Frontal cortex (tissue), 4 donors: Measurements from ENCODE around the gene NUP98. TPM values are rescaled to one million over a fixed set of nuclear protein-coding genes. Genes with fewer than 3 reads are reported as not detected.

ENCODE experiments used
- DNase-seq, 2 donors: peaks; one replicate each; pipeline ENCODE4 v3.0.0; 2012; ENCODE audit warnings: low spot score in 2 of 2
- FAIRE-seq: peaks from 2 replicates; lab custom pipeline; 2012; peaks lifted over from hg19 to GRCh38; lab: Jason Lieb, UNC
- total RNA-seq: library from RNA; depleted of rRNA; stranded (reverse); fragments of >200 nt; gene quantifications from one replicate; pipeline ENCODE4 v1.2.3, GENCODE V29; 2014
- donor health status: control.
- donor health status: control.
- donor health status: control.

The NUP98 gene
- 73.4 TPM for total RNA-seq

- DNase-seq: peak; percentile 95 to 96
- FAIRE-seq: peak; percentile 95
Measured at GRCh38 chr11:3797329-3798090, at the start of gene NUP98. Gene NUP98, minus strand, starts transcription at chr11:3797554. Its CDS starts 15,437 bp downstream, at chr11:3782117.

DNA sequence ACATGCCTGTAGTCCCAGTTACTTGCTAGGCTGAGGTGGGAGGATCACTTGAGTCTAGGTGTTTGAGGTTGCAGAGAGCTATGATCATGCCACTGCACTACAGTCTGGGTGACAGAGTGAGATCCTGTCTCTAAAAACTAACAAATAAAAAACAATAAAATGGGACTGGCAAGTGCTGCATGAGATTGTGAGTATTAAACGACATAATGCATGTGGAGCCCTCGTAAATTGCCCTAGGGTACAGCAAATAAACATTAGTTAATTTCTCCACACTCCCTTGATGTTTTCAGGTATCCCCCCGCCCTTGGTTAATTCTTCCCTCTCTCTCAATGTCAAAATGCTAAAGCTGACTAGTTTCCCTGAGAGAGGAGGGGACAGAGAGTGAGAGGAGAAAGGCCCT is 48.3 kb upstream of the NUP98 start:
- DNase-seq: no peak
- FAIRE-seq: no peak

DNA sequence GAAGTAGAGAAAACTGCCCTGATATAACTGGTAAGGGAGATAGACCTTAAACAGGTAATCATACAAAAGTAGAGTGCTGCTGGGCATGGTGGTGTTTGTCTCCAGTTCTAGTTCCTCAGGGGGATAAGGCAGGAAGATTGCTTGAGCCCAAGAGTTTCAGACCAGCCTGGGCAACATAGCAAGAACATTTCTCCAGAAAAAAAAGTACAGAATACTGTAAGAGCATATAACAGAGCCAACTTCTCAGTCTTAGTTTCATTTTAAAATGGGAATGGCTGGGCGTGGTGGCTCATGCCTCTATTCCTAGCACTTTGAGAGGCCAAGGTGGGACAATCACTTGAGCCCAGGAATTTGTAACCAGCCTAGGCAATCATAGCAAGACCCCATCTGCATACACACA is 47.9 kb upstream of the NUP98 start:
- DNase-seq: no peak
- FAIRE-seq: no peak

- FAIRE-seq (no peak), DNase-seq (no peak)
Measured at GRCh38 chr11:3843326-3843725, 46.0 kb upstream of the NUP98 start.

DNA sequence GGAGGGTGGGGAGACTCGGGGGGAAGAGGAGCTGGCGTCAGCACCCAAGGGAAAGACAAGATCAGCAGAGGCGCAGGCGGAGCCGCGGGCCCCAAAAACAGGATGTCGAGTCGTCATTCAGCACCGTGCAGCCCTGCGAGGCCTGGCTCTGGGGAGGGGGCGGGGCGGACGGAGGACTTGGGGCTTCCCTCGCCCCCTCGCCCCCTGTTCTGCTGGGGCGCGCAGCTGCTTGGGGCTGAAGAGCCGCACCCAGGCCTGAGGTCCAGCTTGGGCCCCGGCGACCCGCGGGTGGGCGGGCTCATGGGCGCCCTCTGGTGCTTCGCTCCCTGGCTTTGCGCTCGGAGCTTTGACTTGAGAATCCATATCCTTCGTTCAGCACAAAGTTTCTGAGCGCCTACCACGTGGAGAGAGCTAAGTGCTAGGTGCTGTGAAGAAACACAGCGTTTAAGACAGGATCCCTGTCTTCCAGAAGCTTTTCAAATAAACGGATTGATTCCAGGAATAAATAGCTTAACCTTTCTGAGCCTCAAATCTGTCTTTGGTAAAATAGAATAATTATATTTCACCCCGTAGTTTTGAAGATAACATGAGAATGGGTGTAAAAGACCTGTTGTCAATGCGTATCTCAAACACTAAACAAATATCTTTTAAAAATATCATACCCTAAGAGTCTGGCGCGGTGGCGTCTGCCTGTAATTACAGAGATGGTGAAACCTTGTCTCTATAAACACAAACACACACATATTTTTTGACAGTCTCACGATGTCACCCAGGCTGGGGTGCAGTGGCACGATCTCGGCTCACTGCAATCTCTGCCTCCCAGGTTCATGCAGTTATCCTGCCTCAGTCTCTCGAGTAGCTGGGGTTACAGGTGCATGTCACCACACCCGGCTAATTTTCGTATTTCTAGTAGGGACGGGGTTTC is 44.3 kb upstream of the NUP98 start:
- FAIRE-seq: no peak

DNA sequence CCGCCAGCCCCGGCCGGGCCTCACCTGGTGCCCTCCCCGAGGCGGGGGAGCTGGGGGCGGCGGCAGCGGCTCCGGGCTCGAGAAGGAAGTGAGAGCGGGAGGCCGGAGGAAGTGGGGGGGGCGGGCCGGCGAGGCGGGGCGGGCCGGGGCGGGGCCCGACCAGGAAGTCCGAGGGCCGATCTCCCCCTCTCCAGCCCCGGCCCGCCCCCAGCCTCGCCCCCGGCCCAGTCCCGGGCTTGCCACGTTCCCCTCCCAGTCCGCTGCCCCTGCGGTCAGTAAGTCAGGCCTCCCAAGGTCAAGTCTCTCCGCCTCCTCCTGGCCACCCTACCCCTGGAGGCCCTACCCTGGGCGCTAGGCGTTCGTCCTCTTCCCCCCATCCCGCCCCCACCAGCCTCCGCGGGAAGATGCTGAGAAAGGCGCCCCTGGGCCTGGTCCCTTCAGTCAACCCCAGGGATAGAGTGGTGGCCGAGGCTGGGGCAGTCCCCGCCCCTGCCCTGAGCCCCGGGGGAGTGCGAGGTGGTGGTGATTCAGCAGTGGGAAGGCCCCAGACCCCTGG is 43.6 kb upstream of the NUP98 start, which contains the start of gene RHOG:
Gene RHOG (minus strand): TSS at position 90 of the 556 bp plus-strand sequence. CDS start 12,821 bp downstream, outside the sequence.
- FAIRE-seq: no peak
- peak; percentile 90 to 93 for DNase-seq

More for the DNA sequence above, 44.3 kb upstream of the NUP98 start:
- peak; percentile 76 to 80 for DNase-seq

- FAIRE-seq (no peak), DNase-seq (no peak)
Measured at GRCh38 chr11:3840004-3840869, 42.9 kb upstream of the NUP98 start.

- no peak for FAIRE-seq
- DNase-seq: no peak
Measured at GRCh38 chr11:3838504-3838903, 41.1 kb upstream of the NUP98 start.

DNA sequence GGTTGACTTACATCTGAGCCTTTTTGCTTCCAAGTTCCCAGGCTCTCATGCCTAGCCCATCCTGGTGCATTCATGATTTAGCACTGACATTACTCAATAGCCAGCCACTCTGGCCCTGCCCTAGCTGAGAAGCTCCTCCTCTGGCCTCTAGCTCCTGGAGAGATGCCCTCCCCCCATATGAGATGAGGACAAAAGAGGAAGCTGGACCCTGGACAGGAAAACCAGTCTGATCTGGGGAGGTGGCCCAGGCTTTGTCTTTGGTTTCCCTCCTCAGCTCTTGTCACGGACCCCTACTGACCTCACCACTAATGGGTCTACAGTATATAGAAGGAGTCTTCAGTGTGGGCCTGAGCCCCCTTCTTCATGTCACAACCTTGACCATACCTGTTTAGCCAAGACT is 40.4 kb upstream of the NUP98 start:
- FAIRE-seq: no peak
- no peak for DNase-seq

DNA sequence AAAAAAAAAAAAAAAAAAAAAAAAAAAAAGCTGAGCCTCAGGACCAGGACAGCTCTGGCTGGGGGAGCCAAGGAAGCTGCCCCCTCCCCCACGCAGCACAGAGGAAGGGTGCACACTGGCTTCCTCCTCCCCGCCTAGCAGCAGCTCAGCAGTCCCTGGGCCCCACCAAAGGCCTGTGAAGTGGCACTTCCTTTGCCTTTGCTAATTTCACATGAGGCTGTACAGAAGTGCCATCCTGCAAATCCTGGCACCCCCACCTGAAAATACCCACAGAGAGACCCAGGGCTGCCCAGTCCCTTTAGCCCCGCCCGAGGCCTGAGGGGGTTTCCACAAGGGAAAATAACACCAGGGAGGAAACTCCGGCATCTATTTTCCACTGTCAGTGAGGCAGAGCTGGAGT is 39.5 kb upstream of the NUP98 start:
- DNase-seq (no peak), FAIRE-seq (no peak)

DNA sequence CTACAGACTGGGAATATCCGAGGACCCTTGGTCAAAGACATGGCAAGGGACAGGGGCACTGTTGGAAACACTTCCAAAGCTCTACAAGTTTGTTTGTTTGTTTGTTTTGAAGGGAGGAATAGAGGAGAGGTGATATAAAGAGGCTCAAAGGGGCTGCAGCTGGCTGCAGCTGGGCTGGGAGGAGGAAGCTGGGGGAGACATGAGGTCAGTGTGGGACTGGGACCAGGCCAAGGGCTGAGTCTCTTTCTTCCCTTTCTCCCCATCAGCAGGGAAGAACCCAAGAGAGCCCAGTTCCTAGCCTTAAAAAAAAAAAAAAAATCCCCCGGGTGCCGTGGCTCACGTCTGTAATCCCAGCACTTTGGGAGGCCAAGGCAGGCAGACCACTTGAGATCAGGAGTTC is 38.4 kb upstream of the NUP98 start:
- no peak for DNase-seq
- no peak for FAIRE-seq

DNA sequence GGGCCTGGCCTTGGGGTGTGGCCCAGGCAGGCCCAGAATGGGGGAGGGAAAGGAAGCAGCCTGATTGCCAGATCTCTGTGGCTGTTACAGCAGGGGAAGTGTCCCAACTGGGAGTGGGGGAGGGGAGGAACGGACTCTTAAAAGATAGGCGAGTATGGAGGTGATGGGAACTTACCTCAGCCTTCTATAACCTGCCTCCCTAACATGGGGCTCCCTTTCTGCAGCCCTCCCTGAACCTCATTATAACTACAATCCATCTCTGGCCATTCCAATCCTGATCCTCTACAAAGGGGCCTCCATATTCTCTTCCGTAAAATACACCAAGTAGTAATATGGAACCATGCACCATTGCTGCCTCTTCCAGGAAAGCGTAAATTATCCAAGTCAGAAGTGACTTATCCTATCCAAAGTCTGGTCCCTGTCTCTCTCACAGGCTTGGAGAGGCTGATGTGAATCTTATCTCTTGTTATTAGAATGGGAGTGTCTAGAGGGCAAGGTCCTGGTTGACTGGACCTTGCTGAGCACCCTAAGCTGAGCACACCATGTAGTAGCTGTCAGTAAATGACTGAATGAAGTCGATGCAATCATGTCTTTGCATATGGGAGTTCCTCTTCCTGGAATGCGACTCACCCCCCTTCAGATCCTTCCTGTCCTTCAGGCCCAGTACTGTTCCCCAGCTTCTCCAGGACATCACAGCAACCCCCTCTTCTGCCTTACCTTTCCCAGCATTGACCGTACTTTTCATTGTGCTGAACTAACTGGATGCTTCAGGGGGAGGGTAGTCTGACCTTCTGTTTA is 37.5 kb upstream of the NUP98 start:
- FAIRE-seq (no peak), DNase-seq (no peak)

DNA sequence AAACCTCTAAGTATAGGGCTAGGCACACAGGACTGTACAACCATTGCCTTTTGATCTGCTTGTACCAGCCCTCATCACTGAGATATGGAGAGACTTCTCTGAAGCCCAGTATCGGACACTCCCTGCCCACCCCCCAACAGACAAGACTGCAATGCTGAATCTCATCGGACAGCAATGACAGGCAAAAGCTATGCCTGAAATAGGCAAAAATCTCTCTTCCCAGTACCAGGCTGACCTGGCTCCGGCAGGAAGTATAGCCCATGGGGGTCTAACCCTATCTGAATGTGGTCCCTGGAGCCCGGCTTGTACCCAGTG is 37.0 kb upstream of the NUP98 start:
- FAIRE-seq (no peak), DNase-seq (no peak)

DNA sequence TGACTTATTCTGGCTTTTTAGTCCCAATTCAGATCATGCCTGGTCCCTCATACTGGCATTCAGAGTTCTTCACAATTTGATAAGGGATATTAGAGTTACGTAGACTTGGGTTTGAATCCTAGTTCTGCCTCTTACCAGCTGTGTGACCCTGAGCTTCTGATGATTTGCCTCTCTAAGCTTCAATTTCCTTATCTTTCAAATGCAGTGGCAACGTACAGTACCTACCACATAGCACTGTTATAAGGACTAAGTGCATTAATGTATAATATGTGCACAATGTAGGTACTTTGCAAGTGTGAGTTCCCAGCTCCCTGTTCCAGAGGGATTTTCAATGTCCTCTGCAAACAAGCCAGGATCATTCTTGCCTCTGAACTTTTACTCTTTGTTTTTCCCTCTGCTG is 36.1 kb upstream of the NUP98 start:
- FAIRE-seq: no peak

GRCh38 chr11:3832816-3833215 is 35.5 kb upstream of the NUP98 start:
- no peak for DNase-seq

More for the DNA sequence above, 36.1 kb upstream of the NUP98 start:
- DNase-seq: no peak

GRCh38 chr11:3831378-3832239 is 34.3 kb upstream of the NUP98 start:
- DNase-seq: no peak
- FAIRE-seq: no peak

More at GRCh38 chr11:3832816-3833215, 35.5 kb upstream of the NUP98 start:
- no peak for FAIRE-seq

GRCh38 chr11:3830730-3831129 is 33.4 kb upstream of the NUP98 start:
- FAIRE-seq (no peak), DNase-seq (no peak)

DNA sequence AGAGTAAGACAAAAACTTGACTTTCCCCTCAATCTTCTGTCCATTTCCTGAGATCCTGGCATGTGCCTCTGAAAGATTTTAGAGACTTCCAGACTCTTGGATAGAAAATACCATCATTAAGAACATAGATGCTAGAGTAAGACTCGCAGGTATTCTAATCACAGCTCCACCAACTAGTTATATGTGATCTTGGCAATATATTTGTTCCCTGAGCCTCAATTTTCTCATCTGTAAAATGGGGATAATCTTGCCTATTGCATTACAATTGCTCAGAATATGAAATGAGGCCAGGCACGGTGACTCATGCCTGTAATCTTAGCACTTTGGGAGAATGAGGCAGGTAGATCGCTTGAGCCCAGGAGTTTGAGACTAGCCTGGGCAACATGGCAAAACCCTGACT is 32.7 kb upstream of the NUP98 start:
- FAIRE-seq: no peak

More for the DNA sequence above, 32.7 kb upstream of the NUP98 start:
- DNase-seq: no peak
